DMS53 treated with DMSO at 0.1 percent for 48 hours (cell line): ENCODE measurements around the gene IFRD2.
"Not testable (repeated sequence)": the region's sequence is repeated elsewhere in the genome, so short reads cannot be mapped to it uniquely, and the experiment has no call there.

Experiments
- DNase-seq: peaks from one replicate; lab custom pipeline; 2025; ENCODE audit not compliant: unreplicated experiment; lab: John Stamatoyannopoulos, UW

IFRD2 gene

GRCh38 chr3:50286322-50287227 lies 5.7 kb downstream of the IFRD2 start:
- no peak for DNase-seq

- not testable (repeated sequence) for DNase-seq
Observed at GRCh38 chr3:50284121-50284520, 8.1 kb downstream of the IFRD2 start.

DNA sequence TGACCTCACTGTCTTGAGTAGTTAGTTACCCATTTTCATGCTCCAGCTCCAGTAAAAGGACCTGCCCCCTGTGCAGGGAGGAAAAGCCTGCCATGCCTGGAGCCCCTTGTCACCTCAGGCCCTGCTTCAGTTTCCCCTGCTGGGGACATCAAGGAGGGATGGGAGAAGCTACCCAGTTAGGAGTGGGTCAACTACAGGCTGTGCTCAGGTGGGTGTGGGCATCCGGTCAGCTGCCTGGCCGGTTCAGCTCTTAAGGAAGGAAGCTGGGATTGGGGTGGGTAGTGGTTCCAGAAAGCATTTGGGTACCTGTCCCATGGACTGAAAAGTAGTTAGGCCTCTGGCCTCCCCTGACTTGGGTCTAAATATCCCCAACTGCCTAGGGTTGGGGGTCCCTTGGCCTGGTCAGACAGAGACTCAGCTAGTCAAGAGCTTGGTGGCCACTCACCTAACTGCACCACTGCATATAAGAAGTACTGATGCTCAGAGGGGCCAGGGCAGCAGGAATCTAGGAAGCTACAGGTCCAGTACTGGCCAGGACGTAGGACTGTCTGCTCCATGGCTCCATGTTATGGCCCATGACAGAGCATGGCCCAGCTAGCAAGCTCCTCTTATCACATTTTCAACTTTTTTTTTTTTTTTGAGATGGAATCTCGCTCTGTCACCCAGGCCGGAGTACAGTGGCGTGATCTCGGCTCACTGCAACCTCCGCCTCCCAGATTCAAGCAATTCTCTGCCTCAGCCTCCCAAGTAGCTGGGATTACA lies 12.8 kb downstream of the IFRD2 start:
- DNase-seq: no peak

DNA sequence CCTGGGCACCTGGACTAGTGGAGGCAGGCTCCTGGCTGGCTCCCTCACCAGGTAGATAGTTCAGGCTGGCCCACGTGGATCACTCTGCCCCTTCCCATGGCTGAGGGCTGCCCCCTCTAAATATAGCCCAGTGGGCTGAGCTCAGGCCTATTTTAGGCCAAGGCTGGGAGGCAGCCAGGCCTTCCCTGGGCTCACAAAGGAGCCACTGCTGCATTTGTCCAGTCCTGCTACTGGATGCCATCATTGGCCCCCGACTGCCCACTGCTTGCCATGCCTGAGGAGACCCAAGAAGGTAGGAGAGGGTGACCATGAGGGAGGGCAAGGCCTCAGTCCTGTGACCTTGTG lies 13.4 kb downstream of the IFRD2 start, which contains the start of gene LSMEM2:
Gene LSMEM2 (plus strand): TSS at position 208 of the 345 bp plus-strand sequence. CDS start 27 bp downstream, at position 235.
- no peak for DNase-seq

GRCh38 chr3:50278123-50278879 lies 13.9 kb downstream of the IFRD2 start:
- no peak for DNase-seq

DNA sequence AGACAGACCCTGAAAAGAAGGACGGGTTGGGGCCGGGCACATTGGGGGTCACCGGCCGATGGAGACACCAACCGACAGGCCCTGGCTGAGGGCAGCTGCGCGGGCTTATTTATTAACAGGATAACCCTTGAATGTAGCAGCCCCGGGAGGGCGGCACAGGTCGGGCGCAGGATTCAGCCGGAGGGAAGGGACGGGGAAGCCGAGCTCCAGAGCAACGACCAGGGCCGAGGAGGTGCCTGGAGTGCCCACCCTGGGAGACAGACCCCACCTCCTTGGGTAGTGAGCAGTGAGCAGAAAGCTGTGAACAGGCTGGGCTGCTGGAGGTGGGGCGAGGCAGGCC lies 15.5 kb downstream of the IFRD2 start:
- no peak for DNase-seq

- DNase-seq: no peak
Observed at GRCh38 chr3:50275996-50276761, 16.1 kb downstream of the IFRD2 start.

GRCh38 chr3:50275141-50275995 lies 16.9 kb downstream of the IFRD2 start:
- DNase-seq: no peak

GRCh38 chr3:50274371-50275104 lies 17.7 kb downstream of the IFRD2 start:
- peak; percentile 20 for DNase-seq

GRCh38 chr3:50273689-50274065 lies 18.6 kb downstream of the IFRD2 start:
- DNase-seq: no peak

- peak; percentile 20 for DNase-seq
Observed at GRCh38 chr3:50272911-50273688, 19.1 kb downstream of the IFRD2 start.

GRCh38 chr3:50272538-50272910 lies 19.7 kb downstream of the IFRD2 start:
- not testable (repeated sequence) for DNase-seq

DNA sequence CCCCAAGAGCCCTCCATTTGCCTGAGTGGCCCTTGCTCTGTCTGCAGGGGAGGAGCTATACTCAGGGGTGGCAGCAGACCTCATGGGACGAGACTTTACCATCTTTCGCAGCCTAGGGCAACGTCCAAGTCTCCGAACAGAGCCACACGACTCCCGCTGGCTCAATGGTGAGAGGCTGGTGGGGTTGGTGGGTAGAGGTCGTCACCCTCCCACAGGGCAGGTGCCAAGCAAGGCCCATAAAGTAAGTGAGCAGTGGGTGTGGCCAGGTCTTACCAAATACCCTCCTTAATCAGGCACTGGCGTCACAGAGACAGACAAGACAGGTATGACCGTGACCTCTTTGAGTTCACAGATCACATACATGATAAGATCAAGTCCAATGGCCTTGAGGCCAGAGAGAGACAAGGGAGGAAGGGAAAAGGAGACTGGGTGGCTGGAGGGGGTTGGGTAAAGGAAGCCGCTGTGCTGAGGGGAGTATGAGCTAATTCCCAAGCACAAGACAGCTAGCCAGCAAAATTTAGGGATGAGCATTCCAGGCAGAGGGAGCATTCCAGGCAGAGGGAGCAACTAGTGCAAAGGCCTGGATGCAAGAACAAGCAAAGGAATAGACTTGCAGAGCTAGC lies 20.8 kb downstream of the IFRD2 start:
- no peak for DNase-seq

DNA sequence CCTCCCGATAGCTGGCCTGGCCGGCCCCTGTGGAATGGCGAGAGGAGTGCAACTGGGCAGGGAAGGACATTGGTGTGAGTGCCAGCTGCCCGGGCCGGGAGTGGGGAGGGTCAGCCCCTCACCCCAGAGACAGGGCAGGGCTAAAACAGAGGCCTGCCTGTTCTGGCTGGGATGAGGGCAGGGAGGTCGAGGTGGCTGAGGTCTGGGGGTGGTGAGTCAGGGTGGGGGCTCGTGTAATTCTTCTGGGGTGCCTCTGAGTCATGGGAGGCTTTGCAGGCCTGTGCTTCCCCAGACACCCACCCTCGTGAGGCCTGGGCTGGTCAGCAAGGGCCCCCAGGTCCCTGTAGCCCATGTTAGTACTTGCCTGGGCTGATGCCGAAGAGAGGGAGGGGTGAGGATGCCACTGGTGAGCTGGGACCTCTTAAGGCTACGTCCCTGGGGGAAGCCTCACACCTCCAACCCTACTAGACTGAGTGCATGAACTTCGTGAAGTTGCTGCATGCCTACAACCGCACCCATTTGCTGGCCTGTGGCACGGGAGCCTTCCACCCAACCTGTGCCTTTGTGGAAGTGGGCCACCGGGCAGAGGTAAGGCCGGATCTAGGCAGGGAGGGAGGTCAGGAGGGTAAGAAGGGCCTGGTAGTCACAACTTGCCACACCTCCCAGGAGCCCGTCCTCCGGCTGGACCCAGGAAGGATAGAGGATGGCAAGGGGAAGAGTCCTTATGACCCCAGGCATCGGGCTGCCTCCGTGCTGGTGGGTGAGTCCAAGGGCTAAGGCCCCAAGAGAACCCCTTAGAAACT lies 21.6 kb downstream of the IFRD2 start:
- no peak for DNase-seq

DNA sequence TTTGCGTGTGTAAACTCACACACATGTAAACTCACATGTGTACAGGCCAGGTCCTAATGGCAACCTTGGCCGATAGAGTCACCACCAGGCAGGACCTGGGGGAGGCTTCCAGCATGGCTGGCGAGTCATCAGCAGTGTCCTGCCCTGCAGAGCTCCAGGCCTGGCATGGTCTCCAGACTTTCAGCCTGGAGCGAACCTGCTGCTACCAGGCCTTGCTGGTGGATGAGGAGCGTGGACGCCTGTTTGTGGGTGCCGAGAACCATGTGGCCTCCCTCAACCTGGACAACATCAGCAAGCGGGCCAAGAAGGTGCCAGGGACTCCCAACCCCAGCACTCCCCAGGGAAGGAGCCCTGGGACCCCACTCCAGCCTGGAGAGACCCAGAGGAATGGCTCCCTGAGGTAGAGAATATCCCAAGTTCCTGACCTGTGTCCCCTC lies 22.2 kb downstream of the IFRD2 start:
- no peak for DNase-seq

DNA sequence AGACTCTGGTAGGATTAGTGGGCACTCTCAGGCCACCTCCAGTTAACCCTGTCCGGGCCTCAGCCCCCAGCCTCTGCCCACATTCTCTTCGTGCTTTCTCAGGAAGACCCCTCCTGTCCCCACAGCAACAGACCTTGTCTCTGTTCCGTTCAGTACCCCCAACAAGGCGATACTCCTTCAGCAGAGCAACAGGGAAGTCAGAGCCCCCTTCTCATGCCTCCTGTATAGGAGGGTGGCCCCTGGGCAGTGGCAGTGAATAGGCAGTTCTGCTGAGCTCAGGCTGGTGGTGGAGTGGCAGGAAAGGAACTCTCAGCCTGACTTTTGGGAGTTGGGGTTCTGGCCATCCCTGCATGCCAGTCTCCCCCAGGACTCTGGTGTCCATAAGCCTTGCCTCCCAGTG lies 22.8 kb downstream of the IFRD2 start:
- DNase-seq: no peak
